Measurements from ENCODE around the gene SLC9A8.

GRCh38 chr20:49804364-49804763, 8.3 kb upstream of the SLC9A8 start:
- TF ChIP-seq CTCF (IDR thresholded peaks at IDR 0.05 in 2 of 3, conservative IDR thresholded peaks at IDR 0.05 in 1 of 3; ENCODE audit: insufficient read depth in 2 of 3, low read depth in 1 of 3, low read length in 3 of 3) (no peak), CHD2 (IDR thresholded peaks at IDR 0.05; ENCODE audit: low read depth, low read length) (no peak), SLC30A9 (CRISPR knock-in tag; IDR thresholded peaks at IDR 0.05) (no peak), ZNF41 (CRISPR knock-in tag; conservative IDR thresholded peaks at IDR 0.05) (no peak), ZNF140 (CRISPR knock-in tag; IDR thresholded peaks at IDR 0.05) (no peak), MXI1 (IDR thresholded peaks at IDR 0.05; ENCODE audit: low read depth, low read length) (no peak)
- TF ChIP-seq, protein P1, sequence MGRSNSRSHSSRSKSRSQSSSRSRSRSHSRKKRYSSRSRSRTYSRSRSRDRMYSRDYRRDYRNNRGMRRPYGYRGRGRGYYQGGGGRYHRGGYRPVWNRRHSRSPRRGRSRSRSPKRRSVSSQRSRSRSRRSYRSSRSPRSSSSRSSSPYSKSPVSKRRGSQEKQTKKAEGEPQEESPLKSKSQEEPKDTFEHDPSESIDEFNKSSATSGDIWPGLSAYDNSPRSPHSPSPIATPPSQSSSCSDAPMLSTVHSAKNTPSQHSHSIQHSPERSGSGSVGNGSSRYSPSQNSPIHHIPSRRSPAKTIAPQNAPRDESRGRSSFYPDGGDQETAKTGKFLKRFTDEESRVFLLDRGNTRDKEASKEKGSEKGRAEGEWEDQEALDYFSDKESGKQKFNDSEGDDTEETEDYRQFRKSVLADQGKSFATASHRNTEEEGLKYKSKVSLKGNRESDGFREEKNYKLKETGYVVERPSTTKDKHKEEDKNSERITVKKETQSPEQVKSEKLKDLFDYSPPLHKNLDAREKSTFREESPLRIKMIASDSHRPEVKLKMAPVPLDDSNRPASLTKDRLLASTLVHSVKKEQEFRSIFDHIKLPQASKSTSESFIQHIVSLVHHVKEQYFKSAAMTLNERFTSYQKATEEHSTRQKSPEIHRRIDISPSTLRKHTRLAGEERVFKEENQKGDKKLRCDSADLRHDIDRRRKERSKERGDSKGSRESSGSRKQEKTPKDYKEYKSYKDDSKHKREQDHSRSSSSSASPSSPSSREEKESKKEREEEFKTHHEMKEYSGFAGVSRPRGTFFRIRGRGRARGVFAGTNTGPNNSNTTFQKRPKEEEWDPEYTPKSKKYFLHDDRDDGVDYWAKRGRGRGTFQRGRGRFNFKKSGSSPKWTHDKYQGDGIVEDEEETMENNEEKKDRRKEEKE (IDR thresholded peaks at IDR 0.05; ENCODE audit: borderline replicate concordance in 1 of 2, control insufficient read depth in 1 of 2, low read depth in 2 of 2, low read length in 1 of 2) = no peak
- TF ChIP-seq, protein P2, sequence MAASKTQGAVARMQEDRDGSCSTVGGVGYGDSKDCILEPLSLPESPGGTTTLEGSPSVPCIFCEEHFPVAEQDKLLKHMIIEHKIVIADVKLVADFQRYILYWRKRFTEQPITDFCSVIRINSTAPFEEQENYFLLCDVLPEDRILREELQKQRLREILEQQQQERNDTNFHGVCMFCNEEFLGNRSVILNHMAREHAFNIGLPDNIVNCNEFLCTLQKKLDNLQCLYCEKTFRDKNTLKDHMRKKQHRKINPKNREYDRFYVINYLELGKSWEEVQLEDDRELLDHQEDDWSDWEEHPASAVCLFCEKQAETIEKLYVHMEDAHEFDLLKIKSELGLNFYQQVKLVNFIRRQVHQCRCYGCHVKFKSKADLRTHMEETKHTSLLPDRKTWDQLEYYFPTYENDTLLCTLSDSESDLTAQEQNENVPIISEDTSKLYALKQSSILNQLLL (CRISPR knock-in tag; IDR thresholded peaks at IDR 0.05; ENCODE audit: borderline replicate concordance) = no peak

Data from K562 (cell line).